Liver (tissue), 9 donors: Measurements from ENCODE around the gene MORN3. TPM values are rescaled to one million over a fixed set of nuclear protein-coding genes. Genes with fewer than 3 reads are reported as not detected.

Experiments
- DNase-seq: peaks from one replicate; pipeline ENCODE4 v3.0.0-alpha.2; 2017; ENCODE audit warnings: low spot score
- H3K27ac ChIP-seq, 2 donors: one replicate each; pipeline ENCODE4 v1.7.0; 2013; ENCODE audit warnings: inconsistent platforms in 2 of 2, low read length in 2 of 2, control low read depth in 1 of 2, low read depth in 1 of 2, mild to moderate bottlenecking in 1 of 2
- H3K27me3 ChIP-seq, 4 donors: one replicate each; pipeline versions ENCODE4 v1.6.1 to v1.7.0; 2013; ENCODE audit warnings: low read length in 3 of 4, inconsistent platforms in 1 of 4, mild to moderate bottlenecking in 1 of 4, moderate library complexity in 1 of 4; ENCODE audit not compliant: control insufficient read depth in 4 of 4, insufficient read depth in 4 of 4
- H3K36me3 ChIP-seq, 4 donors: one replicate each; pipeline versions ENCODE4 v1.6.1 to v1.7.0; 2013; ENCODE audit warnings: low read length in 3 of 4, mild to moderate bottlenecking in 3 of 4, low read depth in 1 of 4, moderate library complexity in 1 of 4; ENCODE audit not compliant: control insufficient read depth in 4 of 4, insufficient read depth in 3 of 4
- H3K4me1 ChIP-seq, 4 donors: one replicate each; pipeline versions ENCODE4 v1.6.1 to v1.7.0; 2013; ENCODE audit warnings: low read length in 3 of 4, mild to moderate bottlenecking in 3 of 4, moderate library complexity in 1 of 4; ENCODE audit not compliant: control insufficient read depth in 4 of 4, insufficient read depth in 4 of 4
- H3K4me3 ChIP-seq, 3 donors: one replicate each; pipeline versions ENCODE4 v1.6.1 to v1.7.0; 2013; ENCODE audit warnings: low read length in 3 of 3, control low read depth in 1 of 3, low read depth in 1 of 3, mild to moderate bottlenecking in 1 of 3
- H3K9ac ChIP-seq, 2 donors: one replicate each; pipeline ENCODE4 v1.7.0; 2013; ENCODE audit warnings: low read length in 2 of 2, mild to moderate bottlenecking in 2 of 2, moderate library complexity in 2 of 2, control low read depth in 1 of 2, low read depth in 1 of 2
- H3K9me3 ChIP-seq, 4 donors: one replicate each; pipeline versions ENCODE4 v1.6.1 to v1.7.0; 2013; ENCODE audit warnings: low read length in 3 of 4; ENCODE audit not compliant: control insufficient read depth in 4 of 4
- EGR1 ChIP-seq, 2 donors: IDR thresholded peaks; 2 replicates each; pipeline ENCODE4 v1.6.1; 2016 to 2018; ENCODE audit warnings: antibody characterized with exemption in 2 of 2, low read depth in 2 of 2
- FOXA1 ChIP-seq: IDR thresholded peaks from 2 replicates; pipeline ENCODE4 v1.6.1; 2016; ENCODE audit warnings: antibody characterized with exemption
- FOXA2 ChIP-seq: IDR thresholded peaks from 2 replicates; pipeline ENCODE4 v1.6.1; 2016; ENCODE audit warnings: antibody characterized with exemption
- GABPA ChIP-seq, 2 donors: IDR thresholded peaks in 1 of 2; conservative IDR thresholded peaks in 1 of 2; 2 replicates each; pipeline ENCODE4 v1.6.1; 2016; ENCODE audit warnings: antibody characterized with exemption in 2 of 2, mild to moderate bottlenecking in 1 of 2, moderate library complexity in 1 of 2
- HNF4A ChIP-seq, 2 donors: conservative IDR thresholded peaks; 2 replicates each; pipeline ENCODE4 v1.6.1; 2016; ENCODE audit warnings: antibody characterized with exemption in 2 of 2, mild to moderate bottlenecking in 2 of 2
- HNF4G ChIP-seq: IDR thresholded peaks from 2 replicates; pipeline ENCODE4 v1.6.1; 2016; ENCODE audit warnings: antibody characterized with exemption
- JUND ChIP-seq, 2 donors: IDR thresholded peaks; 2 replicates each; pipeline ENCODE4 v1.6.1; 2016; ENCODE audit warnings: antibody characterized with exemption in 2 of 2
- NR2F2 ChIP-seq: IDR thresholded peaks from 2 replicates; pipeline ENCODE4 v1.6.1; 2016; ENCODE audit warnings: antibody characterized with exemption
- RXRA ChIP-seq, 2 donors: IDR thresholded peaks; 2 replicates each; pipeline ENCODE4 v1.6.1; 2017 to 2018; ENCODE audit warnings: antibody characterized with exemption in 2 of 2, mild to moderate bottlenecking in 1 of 2
- TAF1 ChIP-seq: conservative IDR thresholded peaks from 2 replicates; pipeline ENCODE4 v1.6.1; 2016; ENCODE audit warnings: antibody characterized with exemption, mild to moderate bottlenecking
- YY1 ChIP-seq: IDR thresholded peaks from 2 replicates; pipeline ENCODE4 v1.6.1; 2016; ENCODE audit warnings: antibody characterized with exemption, mild to moderate bottlenecking
- WGBS: extraction: QIAGEN DNeasy Blood & Tissue Kit; methylation state at CpG from one replicate; pipeline ENCODE4 v1.1.7; 2013; 5-methylcytosine and 5-hydroxymethylcytosine counted together
- polyA plus RNA-seq, 2 donors: library from polyadenylated mRNA; stranded (reverse) in 1 of 2; unstranded in 1 of 2; fragments of 200-250 nt in 1 of 2; fragments of >200 nt in 1 of 2; fragmentation: Nextera tagmentation in 1 of 2; extraction: Ambion mirVana in 1 of 2; gene quantifications; one replicate each; pipeline versions ENCODE4 v1.2.1 to v1.2.3, GENCODE V29; 2013 to 2015
- total RNA-seq, 2 donors: library from RNA; depleted of rRNA; stranded (reverse); fragments of >200 nt; gene quantifications; one replicate each; pipeline ENCODE4 v1.2.3, GENCODE V29; 2014
- TF ChIP-seq, protein P1 (sequence below): IDR thresholded peaks from 2 replicates; pipeline ENCODE4 v1.6.1; 2016; ENCODE audit warnings: antibody characterized with exemption
- TF ChIP-seq, protein P2 (sequence below): IDR thresholded peaks from 2 replicates; pipeline ENCODE4 v1.6.1; 2016; ENCODE audit warnings: antibody characterized with exemption
- TF ChIP-seq, protein P3 (sequence below): IDR thresholded peaks from 2 replicates; pipeline ENCODE4 v1.6.1; 2016; ENCODE audit warnings: antibody characterized with exemption, mild to moderate bottlenecking
- donor health status: healthy.
- donor health status: healthy.
- donor health status: healthy.
- donor health status: healthy.
- donor health status: healthy.

Gene MORN3
- total and polyA plus RNA-seq, 4 donors = 0.05 to 0.13 (median 0.07) TPM

DNA sequence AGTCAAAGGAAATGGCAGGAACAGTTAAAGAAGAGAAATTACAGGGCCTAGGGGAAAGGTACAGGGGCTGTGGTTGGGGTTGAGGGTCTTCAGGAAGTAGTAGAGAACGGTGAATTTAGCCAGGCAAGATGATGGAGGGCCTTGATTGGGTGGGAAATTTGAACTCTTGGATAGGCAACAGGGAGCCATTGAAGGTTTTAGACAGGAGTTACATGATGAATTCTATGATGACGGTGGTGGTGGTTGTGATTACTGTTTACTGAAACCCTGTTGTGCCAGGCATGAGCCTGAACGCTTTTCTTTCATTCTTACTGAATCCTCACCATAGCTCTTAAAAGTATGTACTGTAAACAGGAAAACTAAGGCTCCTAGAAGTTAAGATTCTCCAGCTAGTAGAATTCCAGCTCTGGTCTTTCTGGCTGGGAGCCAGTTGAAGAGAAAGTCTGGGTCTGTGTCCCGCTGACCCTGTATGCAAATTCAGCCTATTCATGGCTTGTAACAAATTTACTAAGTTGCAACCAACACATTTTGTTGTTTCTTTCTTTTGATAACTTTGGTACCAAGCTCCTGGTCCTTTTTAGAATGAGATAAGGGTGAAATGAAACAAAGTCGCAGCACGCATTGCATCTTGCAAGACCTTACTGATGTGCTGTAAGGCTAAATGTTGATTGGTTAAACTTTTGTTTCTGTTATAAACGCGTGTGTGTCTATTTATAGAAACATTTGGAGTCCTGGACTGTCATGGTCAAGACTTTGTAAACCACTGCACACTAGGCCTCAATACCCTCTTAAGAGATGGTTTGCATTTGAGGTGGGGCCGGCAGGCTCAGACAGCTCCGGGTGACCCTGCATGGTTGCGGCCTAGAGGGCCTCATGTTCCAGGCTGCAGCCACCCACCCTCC lies 37.1 kb downstream of the MORN3 start:
- H3K4me1 ChIP-seq = peaks cover 9 to 26% (median 18%) of the 10 kb centered on the region in 4 donors
- peak overlapping the region; percentile 38 to 65 for H3K27ac ChIP-seq
- H3K36me3 ChIP-seq = peaks cover 0 to 3% (median 0%) of the 10 kb centered on the region in 4 donors
- no peak overlapping the region for H3K4me3 ChIP-seq
- no peaks in the 10 kb centered on the region for H3K9me3 ChIP-seq
- no peaks in the 10 kb centered on the region for H3K27me3 ChIP-seq
- TF ChIP-seq NR2F2 = no peak
- H3K9ac ChIP-seq = no peak overlapping the region
- no peak for DNase-seq
- WGBS = 68% methylated on average over 11 of the region's 11 CpGs

DNA sequence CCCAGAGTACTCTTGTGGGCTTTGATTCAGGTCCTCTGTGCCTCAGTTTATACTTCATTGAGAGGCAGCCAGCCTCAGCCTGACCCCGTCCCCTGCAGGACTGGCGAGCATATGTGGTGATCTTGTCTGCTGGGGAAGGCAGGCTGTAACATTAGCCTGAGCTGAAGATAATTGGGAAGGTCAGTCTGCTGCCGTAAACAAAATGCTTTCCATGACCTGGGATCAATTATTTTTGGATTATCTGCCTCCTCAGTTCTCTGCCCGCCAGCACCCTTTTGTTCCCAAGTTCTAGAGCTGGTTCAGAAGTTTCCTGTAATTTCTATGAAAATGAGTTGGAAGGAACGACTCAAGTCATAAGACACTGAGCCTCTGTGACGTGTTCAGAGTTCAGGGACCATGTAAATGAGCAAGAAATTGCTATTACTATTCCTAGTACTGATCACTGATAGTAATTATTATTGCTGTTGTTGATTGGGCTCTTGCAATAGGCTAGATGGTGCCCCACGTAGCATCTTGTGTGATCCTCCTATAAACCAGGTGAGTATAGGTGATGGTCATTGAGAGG lies 38.6 kb downstream of the MORN3 start:
- Histone ChIP-seq H3K9me3 (no peaks in the 10 kb centered on the region), H3K4me1 (peaks cover 9 to 30% (median 20%) of the 10 kb centered on the region in 4 donors), H3K36me3 (peaks cover 0 to 3% (median 0%) of the 10 kb centered on the region in 4 donors), H3K27me3 (no peaks in the 10 kb centered on the region), H3K27ac (peak overlapping the region; percentile 79 to 81), H3K9ac (no peak overlapping the region), H3K4me3 (no peak overlapping the region)
- TF ChIP-seq TAF1 = no peak
- peak; percentile 92 for TF ChIP-seq NR2F2
- DNase-seq = no peak
- WGBS = 85% methylated on average over 7 of the region's 7 CpGs

DNA sequence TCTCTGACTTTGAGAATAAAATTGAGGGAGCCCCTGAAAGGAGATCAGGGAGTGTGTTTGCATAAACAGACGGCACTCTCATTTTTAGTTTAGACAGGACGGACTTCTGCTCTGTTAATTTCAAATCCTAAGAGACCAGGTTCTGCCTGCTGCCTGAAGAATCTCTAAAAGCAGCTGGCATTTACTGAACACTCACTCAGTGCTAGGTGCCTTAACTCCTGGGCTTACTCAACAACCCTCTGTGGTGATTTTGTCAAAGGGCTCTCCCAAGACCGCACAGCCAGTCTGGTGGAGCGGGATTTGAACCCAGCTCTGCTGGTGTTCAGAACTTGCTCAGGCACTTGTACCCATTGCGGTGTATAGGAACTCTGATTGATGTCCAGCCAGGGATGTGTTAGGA lies 40.9 kb downstream of the MORN3 start:
- WGBS = 83% methylated on average over 5 of the region's 5 CpGs
- Histone ChIP-seq H3K9ac (no peak overlapping the region), H3K9me3 (no peaks in the 10 kb centered on the region), H3K27me3 (no peaks in the 10 kb centered on the region), H3K4me1 (peaks cover 9 to 39% (median 26%) of the 10 kb centered on the region in 4 donors), H3K36me3 (peaks cover 0 to 3% (median 0%) of the 10 kb centered on the region in 4 donors), H3K27ac (peak overlapping the region in 1 of 2 donors; percentile 90), H3K4me3 (no peak overlapping the region)
- DNase-seq = no peak
- TF ChIP-seq, protein P1, sequence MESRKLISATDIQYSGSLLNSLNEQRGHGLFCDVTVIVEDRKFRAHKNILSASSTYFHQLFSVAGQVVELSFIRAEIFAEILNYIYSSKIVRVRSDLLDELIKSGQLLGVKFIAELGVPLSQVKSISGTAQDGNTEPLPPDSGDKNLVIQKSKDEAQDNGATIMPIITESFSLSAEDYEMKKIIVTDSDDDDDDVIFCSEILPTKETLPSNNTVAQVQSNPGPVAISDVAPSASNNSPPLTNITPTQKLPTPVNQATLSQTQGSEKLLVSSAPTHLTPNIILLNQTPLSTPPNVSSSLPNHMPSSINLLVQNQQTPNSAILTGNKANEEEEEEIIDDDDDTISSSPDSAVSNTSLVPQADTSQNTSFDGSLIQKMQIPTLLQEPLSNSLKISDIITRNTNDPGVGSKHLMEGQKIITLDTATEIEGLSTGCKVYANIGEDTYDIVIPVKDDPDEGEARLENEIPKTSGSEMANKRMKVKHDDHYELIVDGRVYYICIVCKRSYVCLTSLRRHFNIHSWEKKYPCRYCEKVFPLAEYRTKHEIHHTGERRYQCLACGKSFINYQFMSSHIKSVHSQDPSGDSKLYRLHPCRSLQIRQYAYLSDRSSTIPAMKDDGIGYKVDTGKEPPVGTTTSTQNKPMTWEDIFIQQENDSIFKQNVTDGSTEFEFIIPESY = no peak
- TF ChIP-seq HNF4A (conservative IDR thresholded peaks at IDR 0.05) = no peak
- no peak for TF ChIP-seq HNF4G
- TF ChIP-seq FOXA2 = no peak
- TF ChIP-seq, protein P2, sequence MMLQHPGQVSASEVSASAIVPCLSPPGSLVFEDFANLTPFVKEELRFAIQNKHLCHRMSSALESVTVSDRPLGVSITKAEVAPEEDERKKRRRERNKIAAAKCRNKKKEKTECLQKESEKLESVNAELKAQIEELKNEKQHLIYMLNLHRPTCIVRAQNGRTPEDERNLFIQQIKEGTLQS = no peak
- TF ChIP-seq NR2F2 = no peak
- no peak for TF ChIP-seq RXRA (IDR thresholded peaks at IDR 0.05)
- no peak for TF ChIP-seq GABPA (IDR thresholded peaks at IDR 0.05 in 1 of 2, conservative IDR thresholded peaks at IDR 0.05 in 1 of 2)
- no peak for TF ChIP-seq YY1
- no peak for TF ChIP-seq TAF1
- no peak for TF ChIP-seq EGR1 (IDR thresholded peaks at IDR 0.05; ENCODE audit: low read depth in 2 of 2)
- TF ChIP-seq, protein P3, sequence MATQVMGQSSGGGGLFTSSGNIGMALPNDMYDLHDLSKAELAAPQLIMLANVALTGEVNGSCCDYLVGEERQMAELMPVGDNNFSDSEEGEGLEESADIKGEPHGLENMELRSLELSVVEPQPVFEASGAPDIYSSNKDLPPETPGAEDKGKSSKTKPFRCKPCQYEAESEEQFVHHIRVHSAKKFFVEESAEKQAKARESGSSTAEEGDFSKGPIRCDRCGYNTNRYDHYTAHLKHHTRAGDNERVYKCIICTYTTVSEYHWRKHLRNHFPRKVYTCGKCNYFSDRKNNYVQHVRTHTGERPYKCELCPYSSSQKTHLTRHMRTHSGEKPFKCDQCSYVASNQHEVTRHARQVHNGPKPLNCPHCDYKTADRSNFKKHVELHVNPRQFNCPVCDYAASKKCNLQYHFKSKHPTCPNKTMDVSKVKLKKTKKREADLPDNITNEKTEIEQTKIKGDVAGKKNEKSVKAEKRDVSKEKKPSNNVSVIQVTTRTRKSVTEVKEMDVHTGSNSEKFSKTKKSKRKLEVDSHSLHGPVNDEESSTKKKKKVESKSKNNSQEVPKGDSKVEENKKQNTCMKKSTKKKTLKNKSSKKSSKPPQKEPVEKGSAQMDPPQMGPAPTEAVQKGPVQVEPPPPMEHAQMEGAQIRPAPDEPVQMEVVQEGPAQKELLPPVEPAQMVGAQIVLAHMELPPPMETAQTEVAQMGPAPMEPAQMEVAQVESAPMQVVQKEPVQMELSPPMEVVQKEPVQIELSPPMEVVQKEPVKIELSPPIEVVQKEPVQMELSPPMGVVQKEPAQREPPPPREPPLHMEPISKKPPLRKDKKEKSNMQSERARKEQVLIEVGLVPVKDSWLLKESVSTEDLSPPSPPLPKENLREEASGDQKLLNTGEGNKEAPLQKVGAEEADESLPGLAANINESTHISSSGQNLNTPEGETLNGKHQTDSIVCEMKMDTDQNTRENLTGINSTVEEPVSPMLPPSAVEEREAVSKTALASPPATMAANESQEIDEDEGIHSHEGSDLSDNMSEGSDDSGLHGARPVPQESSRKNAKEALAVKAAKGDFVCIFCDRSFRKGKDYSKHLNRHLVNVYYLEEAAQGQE = no peak
- TF ChIP-seq FOXA1 = no peak
- TF ChIP-seq JUND (IDR thresholded peaks at IDR 0.05) = no peak
